GM19238 (cell line): ENCODE data around the gene AGT.
"Not testable (repeated sequence)": the region's sequence is repeated elsewhere in the genome, so short reads cannot be mapped to it uniquely, and the experiment has no call there.

Source experiments
- DNase-seq: peaks from one replicate; pipeline ENCODE4 v3.0.0; 2011; ENCODE audit warnings: low spot score; ENCODE audit not compliant: insufficient read length

AGT gene

DNA sequence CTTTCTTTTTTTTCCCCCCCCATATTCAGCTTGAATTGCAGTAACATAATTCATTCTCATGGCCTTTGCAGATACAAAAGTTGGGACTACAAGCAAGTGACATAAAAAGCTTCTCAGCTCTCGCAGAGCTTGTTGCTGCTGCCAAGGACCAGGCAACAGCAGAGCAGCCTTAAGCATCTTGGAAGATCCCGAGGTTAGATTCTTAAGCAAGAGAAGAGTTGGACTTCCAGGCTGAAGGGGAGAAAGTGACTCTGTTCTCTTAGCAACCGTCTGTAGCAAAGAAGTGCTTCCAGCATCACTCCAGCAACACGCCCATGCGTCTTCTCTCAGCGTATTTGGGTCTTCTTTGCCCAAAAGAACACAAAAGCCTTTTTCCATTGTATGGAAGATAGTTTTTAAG is 20.7 kb downstream of the AGT start:
- no peak for DNase-seq

DNA sequence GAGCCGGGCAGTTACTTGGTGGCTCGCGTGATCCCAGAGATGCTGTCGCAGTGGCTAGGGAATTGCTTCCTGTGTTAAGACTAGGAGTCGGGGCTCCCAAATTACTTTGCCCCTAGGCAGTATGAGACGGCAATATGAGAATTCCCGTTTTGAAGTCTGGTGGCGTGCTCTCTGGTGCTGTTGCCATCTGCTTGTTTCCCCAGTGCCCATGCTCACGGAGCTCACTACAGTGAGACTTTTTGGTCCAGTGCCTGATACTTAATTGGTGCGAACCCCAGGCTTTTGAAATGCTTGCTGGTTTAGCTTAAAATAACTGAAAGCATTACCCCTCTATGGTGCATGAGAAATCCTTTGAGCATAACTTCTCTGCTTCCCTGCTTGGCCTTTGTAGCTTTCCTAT is 22.3 kb downstream of the AGT start:
- no peak for DNase-seq

DNA sequence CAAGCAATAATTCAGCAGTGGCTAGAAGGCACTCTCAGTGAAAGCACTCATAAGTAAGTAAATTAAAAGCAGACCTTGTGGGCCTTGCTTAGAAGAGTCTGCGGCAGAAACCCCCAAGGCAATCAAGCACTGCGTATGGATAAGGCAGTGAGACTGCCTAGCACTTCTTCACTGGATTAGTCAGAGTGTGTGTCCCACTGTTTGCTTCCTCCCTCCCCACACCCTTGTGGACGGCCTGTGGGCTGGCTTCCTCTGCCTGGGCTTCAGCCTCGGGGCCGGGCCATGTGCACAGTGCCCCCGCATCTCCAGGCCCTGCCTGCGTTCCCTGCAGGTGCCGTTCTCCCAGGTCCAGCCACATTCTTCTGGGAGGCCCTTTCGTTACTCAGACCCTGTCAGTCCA is 23.8 kb downstream of the AGT start:
- no peak for DNase-seq

DNA sequence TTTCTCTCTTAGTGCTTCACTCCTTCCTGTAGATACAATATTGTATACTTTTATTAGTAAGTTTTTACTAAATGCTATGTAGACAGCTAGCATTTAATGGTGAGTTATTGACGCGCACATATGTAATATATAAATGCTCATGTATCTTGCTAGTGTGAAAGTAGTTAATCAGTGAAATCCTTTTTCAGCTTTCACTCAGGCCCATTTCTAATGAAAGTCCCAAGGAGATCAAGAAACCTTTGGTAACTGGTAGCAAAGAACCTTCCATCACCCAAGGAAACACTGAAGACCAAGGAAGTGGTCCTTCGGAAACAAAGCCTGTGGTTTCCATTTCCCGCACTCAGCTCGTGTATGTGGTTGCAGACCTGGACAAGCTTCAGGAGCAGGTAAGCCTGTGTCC is 27.2 kb downstream of the AGT start:
- no peak for DNase-seq

DNA sequence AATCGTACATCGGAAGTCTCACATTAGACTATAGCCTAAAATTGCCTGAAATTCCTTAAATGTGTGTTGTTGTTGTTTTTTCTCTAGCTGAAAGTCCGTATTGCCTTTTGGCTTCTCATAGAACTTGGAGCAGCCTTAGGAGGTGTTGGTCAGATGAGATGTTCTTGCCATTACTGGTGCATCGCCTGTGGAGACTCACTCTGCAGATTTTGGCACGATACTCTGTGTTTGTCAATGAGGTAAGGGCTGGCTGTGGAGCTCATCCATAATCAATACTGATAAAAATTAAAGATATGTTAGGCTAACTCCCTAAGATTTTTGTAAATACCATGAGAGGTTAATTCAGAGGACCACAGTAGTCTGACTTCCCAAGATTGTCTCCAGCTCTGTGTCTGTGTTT is 28.9 kb downstream of the AGT start:
- no peak for DNase-seq

DNA sequence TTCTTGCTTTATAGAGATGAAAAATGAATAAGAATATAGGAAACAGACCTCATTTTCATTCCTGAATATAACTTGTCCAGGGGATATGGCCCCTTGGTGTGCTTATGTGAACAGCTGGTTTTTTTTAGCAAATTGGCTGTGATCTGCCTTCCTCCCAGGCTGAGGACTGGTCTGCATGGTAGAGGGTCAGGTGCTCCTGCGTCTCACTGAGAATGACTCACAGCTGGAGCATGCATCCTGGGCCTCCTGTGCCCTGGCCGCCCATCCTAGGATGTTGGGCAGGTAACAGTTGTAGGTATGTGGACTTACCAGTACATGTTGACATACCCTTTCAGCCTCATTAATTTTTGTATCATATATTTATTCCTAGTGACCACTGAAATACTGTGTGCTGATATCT is 29.8 kb downstream of the AGT start:
- DNase-seq = no peak

DNA sequence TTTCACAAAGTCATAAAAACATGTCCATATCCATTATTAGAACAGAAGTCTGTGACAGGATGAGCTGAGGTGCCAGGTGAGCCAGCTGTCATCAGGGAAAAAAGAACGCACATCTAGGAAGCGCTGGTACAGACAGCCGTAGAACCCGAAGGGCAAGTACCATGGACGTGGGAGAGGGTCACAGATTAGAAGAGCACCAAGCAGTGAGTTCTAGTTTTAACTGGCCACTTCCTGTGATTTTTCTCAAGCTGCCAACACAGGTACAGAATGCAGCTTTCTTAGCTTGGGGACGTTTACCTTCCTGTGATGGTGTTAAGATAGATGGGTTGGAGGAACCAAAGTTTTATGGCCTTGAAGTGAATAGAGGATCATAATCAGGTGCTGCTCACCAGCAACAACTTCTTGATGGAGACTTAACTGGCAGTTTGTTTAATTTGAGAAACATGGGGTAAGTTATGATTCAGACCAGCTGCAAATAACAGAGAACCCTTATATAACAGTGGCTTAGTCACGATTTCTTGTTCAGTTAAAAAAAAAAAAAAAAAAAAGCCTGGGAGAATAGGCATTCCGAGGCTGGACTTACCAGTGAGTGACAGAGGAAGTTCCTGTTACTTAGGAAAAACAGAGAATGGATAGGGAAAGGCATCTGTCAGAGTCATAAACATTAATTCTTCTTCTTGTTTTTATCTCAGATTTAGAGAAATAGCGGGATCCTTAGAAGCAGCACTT is 30.9 kb downstream of the AGT start:
- no peak for DNase-seq

DNA sequence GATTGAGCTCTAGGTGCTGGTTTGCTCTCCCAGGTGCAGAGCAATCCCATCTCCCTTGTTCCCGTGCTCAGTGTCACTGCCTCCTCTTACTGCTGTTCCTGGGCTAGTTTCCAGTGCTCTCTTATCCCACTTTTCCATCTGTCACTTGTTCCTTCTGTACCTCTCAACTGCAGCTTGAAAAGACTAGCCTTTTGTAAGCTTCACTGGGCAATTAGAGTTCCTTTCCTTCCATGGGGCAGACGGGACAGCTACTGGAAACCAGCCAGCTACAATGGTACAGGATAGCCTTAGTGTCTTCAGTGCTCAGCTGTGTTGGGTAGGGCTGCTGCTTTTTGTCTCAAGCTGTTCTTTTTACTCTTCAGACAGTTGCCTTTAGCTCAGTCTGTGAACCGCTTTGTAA is 31.6 kb downstream of the AGT start:
- DNase-seq = no peak

DNA sequence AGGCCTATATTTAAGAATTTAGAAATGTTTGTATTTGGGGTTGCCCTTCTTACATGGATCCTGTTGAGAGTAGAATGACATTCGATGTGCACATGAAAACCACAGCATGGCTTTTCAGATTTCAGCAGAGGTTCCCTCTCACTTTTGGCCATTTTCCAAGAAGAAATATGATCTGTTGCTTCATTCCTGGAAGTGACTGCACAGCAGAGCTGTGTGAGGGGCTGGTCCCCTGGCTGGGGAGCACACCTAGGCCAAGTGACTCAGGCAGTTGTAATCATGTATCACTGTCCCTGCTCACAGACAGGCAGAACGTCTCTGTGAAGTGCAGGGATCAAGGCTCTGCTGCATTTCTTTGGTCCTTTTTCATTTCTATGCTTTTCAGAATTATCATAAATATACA is 32.3 kb downstream of the AGT start:
- no peak for DNase-seq

DNA sequence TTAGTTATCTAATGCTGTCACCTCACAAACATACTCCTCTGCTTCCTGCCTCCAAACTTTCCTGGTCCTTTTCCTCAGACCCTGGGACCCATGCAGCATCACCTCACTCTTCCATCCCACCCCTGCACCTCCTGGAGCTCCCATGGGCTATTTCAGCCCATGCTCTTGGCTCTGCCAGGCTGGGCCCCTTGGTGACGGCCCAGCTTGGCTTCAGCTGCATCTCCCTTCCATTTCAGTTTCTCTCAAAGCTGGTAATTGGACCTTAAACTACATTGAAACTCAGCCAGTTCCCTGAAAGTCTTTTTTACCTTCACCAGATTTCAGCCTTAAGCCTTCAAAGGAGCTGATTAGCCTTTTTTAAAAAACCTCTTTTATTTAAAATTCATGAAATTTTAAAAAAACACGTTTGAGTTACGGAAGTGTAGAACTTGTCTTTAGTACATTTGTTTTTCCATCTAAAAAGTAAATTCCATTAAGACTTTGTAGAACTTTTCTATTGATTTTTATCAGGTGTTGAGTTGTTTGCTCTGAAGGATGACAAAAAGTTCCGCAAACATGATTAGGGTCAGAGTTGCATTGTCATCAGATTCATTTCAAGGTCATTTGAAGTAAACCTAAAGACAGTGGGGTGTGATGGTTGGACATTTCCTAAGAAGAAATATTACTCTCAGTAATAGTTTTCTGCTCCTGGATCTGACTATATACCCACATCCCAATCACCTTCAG is 33.5 kb downstream of the AGT start:
- DNase-seq = no peak

DNA sequence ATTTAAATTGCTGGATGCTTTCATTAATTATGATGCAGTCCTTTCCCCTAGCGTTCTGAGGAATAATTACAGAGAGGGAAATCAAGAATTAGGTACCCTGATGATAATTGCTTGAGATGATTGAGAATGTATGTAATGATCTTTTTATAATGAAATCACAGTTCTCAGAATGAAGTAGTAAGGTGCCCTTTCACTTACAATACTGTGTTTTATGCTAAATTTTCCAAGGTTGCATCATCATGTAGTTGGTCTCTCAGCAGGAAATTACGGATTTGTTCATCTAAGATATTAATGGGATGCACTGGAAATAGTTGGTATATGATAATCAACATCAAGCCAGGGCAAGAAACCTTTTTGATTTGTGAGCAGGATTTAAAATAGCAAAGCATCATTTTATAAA is 34.1 kb downstream of the AGT start:
- no peak for DNase-seq

DNA sequence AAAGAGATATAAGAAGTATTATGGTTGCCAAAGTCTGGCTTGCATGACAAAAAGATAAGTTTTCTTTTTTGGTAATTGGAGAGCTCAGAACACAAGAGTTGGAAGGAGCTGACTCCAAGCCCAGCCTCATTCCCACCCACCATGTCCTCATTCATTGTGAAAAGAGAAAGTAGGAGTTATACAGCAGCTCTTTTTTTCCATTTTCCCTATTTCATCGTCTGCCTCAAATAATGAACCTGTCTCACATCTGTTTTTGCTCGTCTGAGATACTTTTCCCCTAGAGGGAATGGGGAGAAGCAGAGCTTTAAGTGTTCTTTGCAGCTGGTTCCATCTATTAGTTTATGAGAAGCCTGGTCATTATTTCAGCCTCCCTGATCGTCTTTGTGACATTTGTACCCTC is 34.7 kb downstream of the AGT start:
- no peak for DNase-seq

DNA sequence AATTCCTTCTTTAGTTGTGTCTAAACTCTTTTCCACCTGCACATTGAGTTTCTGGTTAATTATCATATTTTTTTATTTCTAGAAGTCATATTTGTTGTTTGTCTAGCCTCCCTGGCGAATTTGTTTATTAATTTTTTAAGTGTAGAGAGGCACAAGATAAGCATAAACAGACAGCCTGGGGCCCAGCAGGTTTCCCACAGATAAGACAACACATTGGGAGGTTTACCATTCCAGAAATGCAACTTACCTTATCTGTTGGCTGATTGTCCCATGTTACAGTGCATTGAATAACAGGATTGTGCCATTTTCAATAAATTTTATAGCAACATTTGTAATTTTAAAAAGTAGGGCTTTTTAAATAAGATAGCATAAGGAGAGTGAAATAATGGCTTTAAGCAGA is 36.7 kb downstream of the AGT start:
- no peak for DNase-seq

DNA sequence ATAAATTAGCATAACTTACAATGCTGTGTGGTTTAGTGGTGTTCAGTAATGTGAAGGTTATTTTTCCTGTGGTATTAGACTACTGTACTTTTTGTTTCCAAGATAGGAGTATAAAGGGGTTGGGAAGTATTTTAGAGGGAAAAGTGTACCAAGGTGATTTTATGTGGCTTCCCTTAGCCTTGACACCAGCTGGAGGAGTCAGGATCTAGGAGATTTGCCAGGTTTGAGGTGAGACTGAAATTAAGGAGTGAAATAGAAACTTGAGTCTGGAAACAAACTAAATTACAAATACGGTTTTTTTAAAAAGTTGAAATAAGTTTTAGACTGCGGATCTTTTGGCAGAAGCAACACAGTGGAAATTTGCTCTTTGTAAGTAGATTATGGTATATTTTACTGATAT is 39.3 kb downstream of the AGT start:
- no peak for DNase-seq

DNA sequence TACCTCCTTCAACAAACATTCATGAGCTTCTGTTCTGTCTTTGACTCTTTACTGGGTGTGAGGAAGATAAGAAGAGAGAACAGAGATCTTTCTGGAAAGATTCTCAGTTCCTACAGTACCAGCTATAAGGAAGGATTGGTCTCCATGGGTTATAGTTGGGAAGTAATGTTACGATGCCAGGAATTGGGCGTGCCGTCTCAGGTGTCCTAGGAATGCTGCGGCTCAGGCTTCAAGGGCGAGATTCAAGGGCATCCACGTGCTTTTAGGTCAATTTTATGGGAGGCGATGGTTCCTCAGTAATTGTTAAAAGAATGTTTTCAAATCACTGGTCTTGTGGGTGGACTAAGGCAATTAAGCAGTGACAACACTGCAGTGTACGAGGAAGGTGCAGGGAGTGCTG is 44.4 kb downstream of the AGT start:
- no peak for DNase-seq

DNA sequence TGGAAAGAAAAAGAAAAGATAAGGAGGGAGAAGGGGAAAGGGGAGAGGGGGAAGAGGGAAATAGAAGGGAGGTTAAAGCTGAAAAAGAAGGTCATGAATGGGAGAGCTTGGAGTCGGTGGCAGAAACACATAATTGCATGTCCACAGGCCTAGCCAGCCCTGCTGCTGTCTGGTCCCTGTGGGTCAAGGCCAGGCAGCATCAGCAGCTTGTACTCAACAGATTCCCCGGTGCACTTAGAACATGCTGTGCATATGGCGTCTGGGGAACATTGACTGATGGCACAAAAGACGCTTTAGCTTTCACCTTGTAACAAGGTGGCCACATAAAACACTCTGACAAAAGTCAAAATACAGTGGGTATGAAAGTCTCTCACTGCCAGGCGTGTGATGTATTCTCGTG is 45.7 kb downstream of the AGT start:
- DNase-seq = no peak

DNA sequence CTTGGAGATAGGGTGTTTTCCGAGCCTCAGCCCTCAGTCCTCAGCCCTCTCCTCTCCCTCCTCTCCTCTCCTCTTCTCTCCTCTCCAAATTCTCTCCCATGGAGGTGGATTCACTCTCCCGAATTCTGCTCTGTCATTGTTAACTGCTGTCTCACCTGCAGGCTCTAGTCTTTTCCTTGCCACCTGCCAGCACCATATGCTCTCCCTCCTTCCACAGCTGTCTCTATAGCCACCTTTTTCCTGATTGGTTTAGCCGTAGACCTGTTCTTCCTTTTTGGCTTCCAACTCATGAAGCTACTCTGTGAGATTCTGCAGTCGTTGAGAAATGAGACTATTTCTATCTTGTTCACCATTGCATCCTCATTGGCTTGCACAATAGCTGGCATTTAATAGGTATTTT is 51.9 kb downstream of the AGT start:
- DNase-seq = no peak

DNA sequence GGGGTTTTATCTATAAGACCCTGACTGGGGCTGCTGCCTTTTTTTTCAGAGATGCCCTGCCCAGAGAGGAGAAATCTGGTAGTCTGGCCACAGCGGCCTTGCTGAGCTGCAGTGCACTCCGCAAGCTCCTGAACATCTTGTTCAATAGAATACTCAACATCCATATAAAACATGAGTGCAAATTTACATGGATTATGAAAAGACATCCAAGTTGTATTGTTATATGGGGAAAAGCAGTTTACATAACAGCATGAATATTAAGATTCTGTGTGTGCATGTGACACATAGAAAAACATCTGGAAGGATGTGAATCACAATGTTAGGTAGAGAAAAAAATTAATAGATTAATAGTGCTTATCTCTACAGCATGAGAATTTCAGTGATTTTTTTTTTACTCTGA is 55.2 kb downstream of the AGT start:
- no peak for DNase-seq

DNA sequence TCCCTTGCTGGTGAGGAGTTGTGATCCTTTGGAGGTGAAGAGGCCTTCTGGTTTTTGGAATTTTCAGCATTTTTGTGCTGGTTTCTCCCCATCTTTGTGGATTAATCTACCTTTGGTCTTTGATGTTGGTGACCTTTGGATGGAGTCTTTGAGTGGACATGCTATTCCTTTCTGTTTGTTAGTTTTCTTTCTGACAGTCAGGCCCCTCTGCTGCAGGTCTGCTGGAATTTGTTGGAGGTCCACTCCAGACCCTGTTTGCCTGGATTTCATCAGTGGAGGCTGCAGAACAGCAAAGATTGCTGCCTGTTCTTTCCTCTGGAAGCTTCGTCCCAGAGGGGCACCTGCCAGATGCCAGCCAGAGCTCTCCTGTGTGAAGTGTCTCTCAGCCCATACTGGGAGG is 55.8 kb downstream of the AGT start:
- not testable (repeated sequence) for DNase-seq

DNA sequence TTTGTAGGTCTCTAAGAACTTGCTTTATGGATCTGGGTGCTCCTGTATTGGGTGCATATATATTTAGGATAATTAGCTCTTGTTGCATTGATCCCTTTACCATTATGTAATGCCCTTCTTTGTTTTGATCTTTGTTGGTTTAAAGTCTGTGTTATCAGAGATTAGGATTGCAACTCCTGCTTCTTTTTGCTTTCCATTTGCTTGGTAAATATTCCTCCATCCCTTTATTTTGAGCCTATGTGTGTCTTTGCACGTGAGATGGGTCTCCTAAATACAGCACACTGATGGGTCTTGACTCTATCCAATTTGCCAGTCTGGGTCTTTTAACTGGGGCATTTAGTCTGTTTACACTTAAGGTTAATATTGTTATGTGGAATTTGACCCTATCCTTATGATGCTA is 57.2 kb downstream of the AGT start:
- not testable (repeated sequence) for DNase-seq
